Measurements from ENCODE around the gene GPI. TPM values are rescaled to one million over a fixed set of nuclear protein-coding genes. Genes with fewer than 3 reads are reported as not detected.

The GPI gene
- total RNA-seq (2022; extraction: Qiagen RNA extraction) = 657 to 717 TPM (median 704 TPM) in 5 replicates

DNA sequence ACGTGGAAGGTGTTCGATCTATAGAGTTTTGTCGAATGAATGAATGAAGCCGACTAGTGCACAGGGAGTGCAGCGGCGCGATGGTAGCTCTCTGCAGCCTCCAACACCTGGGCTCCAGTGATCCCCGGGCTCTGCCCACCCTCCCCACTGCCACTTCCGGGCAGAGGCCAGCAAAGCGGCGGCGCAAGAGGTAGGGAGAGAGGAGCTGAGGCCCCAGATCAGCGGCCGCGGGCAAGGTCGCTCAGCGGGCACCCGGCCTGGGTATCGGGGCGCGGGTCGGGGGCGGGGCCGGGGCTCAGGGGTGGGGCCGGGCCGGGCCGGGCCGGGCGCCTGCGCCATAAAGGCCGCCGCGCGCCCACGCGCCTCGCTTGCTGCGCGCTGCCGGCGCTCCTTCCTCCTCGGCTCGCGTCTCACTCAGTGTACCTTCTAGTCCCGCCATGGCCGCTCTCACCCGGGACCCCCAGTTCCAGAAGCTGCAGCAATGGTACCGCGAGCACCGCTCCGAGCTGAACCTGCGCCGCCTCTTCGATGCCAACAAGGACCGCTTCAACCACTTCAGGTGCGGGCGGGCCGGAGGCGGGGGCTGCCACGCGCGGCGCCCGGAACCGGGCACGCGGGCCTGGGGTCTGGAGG is at the start of gene GPI:
Gene GPI (plus strand): TSS at position 367 of the 633 bp plus-strand sequence. CDS start 71 bp downstream, at position 438.

DNA sequence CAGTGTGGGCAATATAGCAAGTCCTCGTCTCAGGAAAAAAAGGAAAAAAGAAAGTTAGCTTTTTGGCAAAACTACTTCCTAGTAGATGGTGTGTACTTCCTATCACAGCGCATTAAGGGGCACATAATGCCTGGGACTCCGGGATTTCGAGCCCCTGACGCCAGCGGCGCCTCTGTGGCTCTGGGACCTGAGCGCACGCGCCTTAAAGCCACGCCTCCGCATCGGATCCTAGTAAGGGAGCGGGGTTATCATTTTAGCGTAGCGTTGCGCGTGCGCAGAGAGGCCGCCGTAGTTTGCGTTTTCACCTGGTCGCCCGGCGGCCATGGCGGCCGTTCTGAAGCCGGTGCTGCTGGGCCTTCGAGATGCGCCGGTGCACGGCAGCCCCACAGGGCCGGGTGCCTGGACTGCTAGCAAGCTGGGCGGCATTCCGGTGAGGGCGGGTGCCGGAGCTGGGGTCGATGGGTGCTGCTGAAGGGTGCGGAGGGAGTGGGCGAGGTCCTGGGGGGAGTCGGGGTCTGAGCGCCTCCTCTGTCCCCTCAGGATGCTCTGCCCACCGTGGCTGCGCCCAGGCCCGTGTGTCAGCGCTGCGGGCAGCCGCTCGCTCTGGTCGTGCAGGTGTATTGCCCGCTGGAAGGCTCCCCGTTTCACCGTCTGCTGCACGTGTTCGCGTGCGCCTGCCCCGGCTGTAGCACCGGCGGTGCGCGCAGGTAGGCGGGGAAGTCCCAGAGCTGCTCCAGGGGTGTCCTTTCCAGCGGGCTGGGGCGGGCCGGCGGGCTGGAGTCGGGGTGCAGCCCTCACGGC is 39.3 kb downstream of the GPI start, which contains the start of gene PDCD2L:
Gene PDCD2L (plus strand): TSS at position 291 of the 801 bp plus-strand sequence. CDS start 32 bp downstream, at position 323.

Other genes with a start within 250 kb of the GPI start
- 198 to 349 TPM (median 225 TPM) in 5 replicates for gene LSM14A, start 192.7 kb upstream of the GPI start, total RNA-seq (2022; extraction: Qiagen RNA extraction)
- 9.3 to 14.1 TPM (median 12.6 TPM) in 5 replicates for gene GARRE1, start 110.6 kb upstream of the GPI start, total RNA-seq (2022; extraction: Qiagen RNA extraction)
- 27.7 to 37.1 TPM (median 36.5 TPM) in 5 replicates for gene PDCD2L, start 39.2 kb downstream of the GPI start, total RNA-seq (2022; extraction: Qiagen RNA extraction)
- 242 to 352 TPM (median 268 TPM) in 5 replicates for gene UBA2, start 63.2 kb downstream of the GPI start, total RNA-seq (2022; extraction: Qiagen RNA extraction)
- gene WTIP, start 116.6 kb downstream of the GPI start, total RNA-seq (2022; extraction: Qiagen RNA extraction) = 29.8 to 36.5 TPM (median 32.9 TPM) in 5 replicates